Nephron progenitor cell (in vitro differentiated cells): ENCODE results near the gene CTSW.

Experiments
- DNase-seq: peaks from one replicate; pipeline ENCODE4 v3.0.0; 2021
- H3K27ac Mint-ChIP-seq: 2 replicates; pipeline ENCODE4 v1.8.0; 2021; ENCODE audit warnings: mild to moderate bottlenecking, moderate library complexity, mixed read lengths
- H3K27me3 Mint-ChIP-seq: 2 replicates; pipeline ENCODE4 v1.8.0; 2021; ENCODE audit warnings: mild to moderate bottlenecking, low read depth, mixed read lengths; ENCODE audit not compliant: poor library complexity
- H3K36me3 Mint-ChIP-seq: 2 replicates; pipeline ENCODE4 v1.8.0; 2021; ENCODE audit warnings: low read depth, mixed read lengths
- H3K4me1 Mint-ChIP-seq: 2 replicates; pipeline ENCODE4 v1.8.0; 2021; ENCODE audit warnings: mixed read lengths
- H3K4me3 Mint-ChIP-seq: 2 replicates; pipeline ENCODE4 v1.8.0; 2021; ENCODE audit warnings: mild to moderate bottlenecking, moderate library complexity, mixed read lengths
- H3K9me3 Mint-ChIP-seq: 2 replicates; pipeline ENCODE4 v1.8.0; 2021; ENCODE audit warnings: mild to moderate bottlenecking, moderate library complexity, mixed read lengths
- TF ChIP-seq, protein P1 (sequence below): fragments of 200-600 bp; sonication (generic); IDR thresholded peaks from 2 replicates; pipeline ENCODE4 v1.5.0; 2021; ENCODE audit warnings: antibody characterized with exemption

The CTSW gene

DNA sequence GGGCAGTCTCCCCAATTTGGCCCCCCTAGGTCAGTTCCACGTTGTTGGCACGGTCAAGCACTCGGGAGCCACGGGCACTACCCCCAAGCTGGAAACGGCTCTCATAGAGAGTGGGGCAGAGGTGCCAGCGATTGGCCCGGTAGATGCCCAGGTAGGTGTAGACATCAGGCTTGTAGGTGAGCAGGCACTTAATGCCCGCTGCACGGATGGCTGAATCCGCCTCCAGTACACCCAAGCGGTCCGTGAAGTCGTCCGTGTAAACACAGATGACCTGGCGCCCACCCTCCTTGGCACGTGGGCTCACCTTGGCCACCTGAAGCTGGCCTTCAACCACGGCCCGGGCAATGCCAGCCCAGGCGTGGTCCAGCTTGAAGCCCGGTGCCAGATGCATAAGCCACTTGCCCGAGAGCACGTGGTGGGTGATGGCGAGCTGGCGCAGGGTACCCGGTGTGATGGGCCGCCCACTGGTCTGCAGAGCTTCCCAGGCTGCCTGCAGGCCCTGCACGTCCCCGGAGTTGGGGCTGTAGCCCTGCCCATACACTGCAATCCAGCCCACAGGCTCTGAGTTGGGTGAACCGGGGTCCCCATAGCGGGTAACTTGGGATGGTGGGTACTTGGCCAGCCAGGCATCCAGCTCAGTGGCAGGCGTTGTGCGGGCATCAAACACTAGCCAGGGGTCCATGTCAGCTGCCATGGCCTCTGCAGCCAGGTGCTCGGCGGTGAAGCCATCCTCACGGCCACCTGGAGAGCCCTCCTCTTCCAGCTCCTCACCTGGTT is 38.0 kb downstream of the CTSW start:
- no peaks in the 10 kb centered on the region for H3K27me3 Mint-ChIP-seq
- no peaks in the 10 kb centered on the region for H3K9me3 Mint-ChIP-seq
- H3K4me3 Mint-ChIP-seq, result peak overlapping the region; percentile 83
- no peak overlapping the region for H3K27ac Mint-ChIP-seq
- no peak for DNase-seq
- peaks cover 31% of the 10 kb centered on the region for H3K4me1 Mint-ChIP-seq
- TF ChIP-seq, protein P1, sequence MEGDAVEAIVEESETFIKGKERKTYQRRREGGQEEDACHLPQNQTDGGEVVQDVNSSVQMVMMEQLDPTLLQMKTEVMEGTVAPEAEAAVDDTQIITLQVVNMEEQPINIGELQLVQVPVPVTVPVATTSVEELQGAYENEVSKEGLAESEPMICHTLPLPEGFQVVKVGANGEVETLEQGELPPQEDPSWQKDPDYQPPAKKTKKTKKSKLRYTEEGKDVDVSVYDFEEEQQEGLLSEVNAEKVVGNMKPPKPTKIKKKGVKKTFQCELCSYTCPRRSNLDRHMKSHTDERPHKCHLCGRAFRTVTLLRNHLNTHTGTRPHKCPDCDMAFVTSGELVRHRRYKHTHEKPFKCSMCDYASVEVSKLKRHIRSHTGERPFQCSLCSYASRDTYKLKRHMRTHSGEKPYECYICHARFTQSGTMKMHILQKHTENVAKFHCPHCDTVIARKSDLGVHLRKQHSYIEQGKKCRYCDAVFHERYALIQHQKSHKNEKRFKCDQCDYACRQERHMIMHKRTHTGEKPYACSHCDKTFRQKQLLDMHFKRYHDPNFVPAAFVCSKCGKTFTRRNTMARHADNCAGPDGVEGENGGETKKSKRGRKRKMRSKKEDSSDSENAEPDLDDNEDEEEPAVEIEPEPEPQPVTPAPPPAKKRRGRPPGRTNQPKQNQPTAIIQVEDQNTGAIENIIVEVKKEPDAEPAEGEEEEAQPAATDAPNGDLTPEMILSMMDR, result no peak
- H3K36me3 Mint-ChIP-seq, result peaks cover 16% of the 10 kb centered on the region

DNA sequence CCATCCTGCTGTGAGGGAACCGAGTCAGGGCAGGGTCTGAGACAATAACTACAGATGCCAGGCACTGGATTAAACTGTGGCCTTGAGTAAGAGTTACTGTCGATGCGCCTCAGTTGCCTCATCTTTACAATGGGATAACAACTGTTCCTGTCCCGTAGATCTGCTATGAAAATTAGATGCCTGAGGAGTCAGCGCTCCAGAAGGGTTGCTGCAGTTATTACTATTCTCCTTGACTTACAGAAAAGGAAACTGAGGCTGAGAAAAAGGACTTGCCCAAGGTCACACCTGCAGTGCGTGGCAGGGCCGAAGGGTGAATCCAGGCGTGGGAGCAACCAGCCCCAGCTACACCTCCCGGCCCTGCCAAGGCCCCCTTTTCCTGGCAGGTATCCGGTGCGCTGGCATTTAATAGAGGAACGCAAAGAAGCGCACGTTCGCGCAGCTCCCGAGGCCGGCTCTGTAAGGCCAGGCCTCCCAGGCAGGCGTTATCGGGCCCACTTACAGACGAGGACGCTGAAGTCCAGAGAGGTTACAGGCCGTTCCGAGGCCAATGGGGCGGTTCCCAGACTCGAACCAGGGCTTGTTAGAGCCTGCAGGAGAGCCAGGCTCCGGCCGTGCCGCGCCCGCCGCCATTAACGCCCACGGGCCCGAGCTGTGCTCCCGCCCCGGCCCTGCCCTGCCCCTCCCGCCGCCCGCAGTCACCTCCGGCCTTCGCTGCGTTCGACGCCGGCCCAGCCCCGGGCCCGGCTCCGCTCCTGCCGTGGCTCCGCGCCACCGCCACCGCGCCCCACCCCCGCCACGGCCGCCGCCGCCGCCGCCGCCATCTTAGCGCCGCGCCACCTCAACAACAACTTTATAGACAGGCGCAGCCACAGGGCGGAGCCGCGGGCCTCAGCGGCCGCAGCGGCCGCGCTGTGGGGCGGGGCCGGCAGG is 38.8 kb downstream of the CTSW start, which contains the start of gene C11orf68:
Gene C11orf68, minus strand, starts transcription at position 852 of the 930 bp plus-strand sequence. Its CDS starts 31 bp downstream, at position 821.
- Mint-ChIP-seq H3K4me3 (peak within 1 kb of the TSS; percentile 88), H3K27ac (no peak within 1 kb of the TSS), H3K4me1 (peaks cover 31% of the 10 kb centered on the region), H3K9me3 (no peaks in the 10 kb centered on the region), H3K27me3 (no peaks in the 10 kb centered on the region), H3K36me3 (peaks cover 25% of the 10 kb centered on the region)
- no peak for DNase-seq
- TF ChIP-seq, protein P1, result no peak

DNA sequence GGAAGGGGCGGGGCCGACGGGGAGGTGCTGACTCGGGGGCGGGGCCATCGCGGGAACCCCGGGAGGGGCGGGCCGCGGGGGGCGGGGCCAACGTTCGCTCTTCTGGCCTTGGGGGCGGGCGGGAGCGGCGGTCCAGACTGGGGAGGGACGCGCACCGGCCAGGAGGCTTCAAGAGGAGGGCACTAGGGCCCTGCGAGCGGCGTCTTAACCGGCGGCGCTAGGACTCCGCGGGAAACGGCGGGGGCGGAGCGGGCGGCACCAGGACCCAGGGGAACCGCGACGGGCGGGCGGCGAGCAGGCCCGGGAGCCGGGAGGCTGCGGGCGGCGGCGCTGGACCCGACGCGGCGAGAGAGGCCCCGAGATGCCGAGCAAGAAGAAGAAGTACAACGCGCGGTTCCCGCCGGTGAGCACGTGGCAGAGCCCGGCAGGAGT is 39.5 kb downstream of the CTSW start, which contains the start of gene DRAP1:
Gene DRAP1, plus strand, starts transcription at position 286 of the 432 bp plus-strand sequence. Its CDS starts 76 bp downstream, at position 362.
- DNase-seq, result peak; percentile 100
- Mint-ChIP-seq H3K27ac (no peak within 1 kb of the TSS), H3K4me1 (peaks cover 31% of the 10 kb centered on the region), H3K4me3 (peak within 1 kb of the TSS; percentile 88), H3K27me3 (no peaks in the 10 kb centered on the region), H3K9me3 (no peaks in the 10 kb centered on the region), H3K36me3 (peaks cover 26% of the 10 kb centered on the region)
- TF ChIP-seq, protein P1, result no peak

DNA sequence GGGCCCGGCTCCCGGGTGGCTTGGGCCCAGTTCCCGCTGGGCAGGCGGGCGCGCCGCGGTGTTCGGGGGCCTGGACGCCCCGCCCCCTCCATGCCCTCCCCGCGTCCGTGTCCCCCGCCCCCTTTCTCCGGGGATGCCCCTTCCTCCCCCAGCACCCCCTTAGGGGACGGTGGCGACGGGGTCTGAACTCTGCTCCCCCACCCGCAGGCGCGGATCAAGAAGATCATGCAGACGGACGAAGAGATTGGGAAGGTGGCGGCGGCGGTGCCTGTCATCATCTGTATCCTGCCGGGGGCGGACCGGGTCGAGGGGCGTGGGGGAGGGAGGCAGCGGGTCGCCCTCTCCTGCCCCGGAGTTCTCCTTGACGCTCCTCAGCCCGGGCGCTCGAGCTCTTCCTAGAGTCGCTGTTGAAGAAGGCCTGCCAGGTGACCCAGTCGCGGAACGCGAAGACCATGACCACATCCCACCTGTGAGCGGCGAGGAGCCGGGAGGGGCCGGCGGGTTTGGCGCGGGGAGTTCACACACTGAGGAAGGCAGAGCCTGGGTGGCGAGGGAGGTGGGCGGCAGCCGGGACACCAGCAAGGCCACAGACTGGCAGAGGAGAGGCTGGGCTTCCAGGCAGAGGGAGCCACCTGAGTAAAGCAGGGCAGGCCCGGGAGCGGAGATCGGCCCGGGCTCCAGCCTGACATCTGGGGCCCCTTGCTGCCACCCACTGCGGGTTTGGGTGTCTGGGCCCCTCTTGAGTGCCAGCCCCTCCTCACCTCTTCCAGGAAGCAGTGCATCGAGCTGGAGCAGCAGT is 40.1 kb downstream of the CTSW start:
- H3K4me3 Mint-ChIP-seq, result peak overlapping the region; percentile 88
- peaks cover 28% of the 10 kb centered on the region for H3K4me1 Mint-ChIP-seq
- DNase-seq, result peak; percentile 68
- TF ChIP-seq, protein P1, result no peak
- no peaks in the 10 kb centered on the region for H3K27me3 Mint-ChIP-seq
- peaks cover 26% of the 10 kb centered on the region for H3K36me3 Mint-ChIP-seq
- H3K9me3 Mint-ChIP-seq, result no peaks in the 10 kb centered on the region
- H3K27ac Mint-ChIP-seq, result no peak overlapping the region

GRCh38 chr11:65920372-65920802 is 40.8 kb downstream of the CTSW start:
- TF ChIP-seq, protein P1, result no peak
- peak overlapping the region; percentile 88 for H3K4me3 Mint-ChIP-seq
- peaks cover 26% of the 10 kb centered on the region for H3K36me3 Mint-ChIP-seq
- H3K27me3 Mint-ChIP-seq, result no peaks in the 10 kb centered on the region
- H3K9me3 Mint-ChIP-seq, result no peaks in the 10 kb centered on the region
- H3K4me1 Mint-ChIP-seq, result peaks cover 22% of the 10 kb centered on the region
- no peak for DNase-seq
- H3K27ac Mint-ChIP-seq, result no peak overlapping the region
